HG03558 (cell line): Measurements from ENCODE around the gene SLC23A3.

ENCODE experiments used
- ATAC-seq: cut with Tn5 transposase; IDR thresholded peaks from one replicate; pipeline ENCODE4 v1.9.1; 2021; ENCODE audit warnings: moderate number of reproducible peaks; ENCODE audit not compliant: unreplicated experiment; ENCODE audit errors: extremely low read depth

Gene SLC23A3

DNA sequence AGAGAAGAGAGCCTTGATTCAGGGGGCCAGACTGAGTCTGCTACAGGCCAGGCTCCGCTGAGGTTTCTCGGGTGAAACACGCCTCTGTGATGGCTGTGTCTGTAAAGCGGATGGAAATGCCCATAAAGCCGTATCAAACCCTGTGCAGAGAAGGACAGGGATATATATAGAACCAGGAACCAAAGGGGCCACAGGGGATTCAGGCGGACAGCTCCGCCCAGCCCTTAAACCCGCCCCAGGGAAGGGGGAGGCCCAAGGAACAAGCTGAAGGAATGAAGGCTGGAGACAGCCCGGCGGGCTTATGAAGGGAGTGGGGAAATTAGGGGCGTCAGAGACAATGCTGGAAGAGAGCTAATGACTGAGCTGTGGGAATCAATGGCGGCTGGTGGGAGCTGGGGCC is 51.3 kb downstream of the SLC23A3 start:
- no peak for ATAC-seq

- no peak for ATAC-seq
Measured at GRCh38 chr2:219116776-219117646, 52.8 kb downstream of the SLC23A3 start.

GRCh38 chr2:219112651-219113338 is 57.0 kb downstream of the SLC23A3 start:
- ATAC-seq = no peak

DNA sequence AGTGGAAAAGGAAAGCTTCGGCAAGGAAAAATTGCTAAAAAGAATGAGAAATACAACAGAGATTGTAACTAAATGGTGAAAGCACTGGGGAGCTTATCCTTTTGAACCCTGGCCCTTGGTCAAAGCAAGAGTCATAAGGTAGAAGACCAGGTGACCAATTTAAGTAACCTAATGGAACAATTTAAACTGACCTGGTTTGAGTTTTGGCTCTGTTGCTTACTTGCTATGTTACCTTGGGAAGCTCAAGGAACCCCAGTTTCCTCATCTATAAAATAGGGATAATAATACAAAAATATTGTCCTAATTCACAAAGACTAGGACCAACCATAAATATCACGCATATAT is 57.8 kb downstream of the SLC23A3 start:
- ATAC-seq = no peak
